IPS DF 4.7 (cell line): ENCODE results near the gene SCN2A.
A peak's percentile ranks its signal among the peaks of the same experiment; 100 is the strongest.
"Not testable (repeated sequence)": the region's sequence is repeated elsewhere in the genome, so short reads cannot be mapped to it uniquely, and the experiment has no call there.

Experiments
- DNase-seq: peaks from one replicate; pipeline ENCODE4 v3.0.0-alpha.2; 2013; ENCODE audit warnings: low spot score; ENCODE audit errors: extremely low read depth

Gene SCN2A

GRCh38 chr2:165312999-165313398 is 73.8 kb downstream of the SCN2A start:
- no peak for DNase-seq

- no peak for DNase-seq
Measured at GRCh38 chr2:165313509-165313908, 74.3 kb downstream of the SCN2A start.

DNA sequence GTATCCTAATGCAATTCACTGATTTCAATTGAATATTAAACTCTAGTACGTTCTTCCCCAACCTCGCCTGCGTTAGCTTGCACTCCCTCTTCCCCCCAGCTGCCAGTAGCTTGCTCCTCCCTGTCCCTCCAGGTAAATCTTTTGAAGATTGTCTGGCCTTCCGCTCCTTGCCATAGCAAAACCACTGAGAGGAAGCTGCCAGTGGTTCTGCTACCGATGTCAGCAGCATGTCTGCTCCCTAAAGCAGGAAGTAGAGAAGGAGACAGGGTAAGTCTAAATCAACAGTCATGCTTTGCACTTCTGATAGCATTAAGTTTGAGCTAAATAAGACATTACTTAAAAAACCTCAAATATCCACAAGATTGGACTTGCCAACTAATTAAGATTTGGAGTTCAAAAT is 89.1 kb downstream of the SCN2A start:
- no peak for DNase-seq

DNA sequence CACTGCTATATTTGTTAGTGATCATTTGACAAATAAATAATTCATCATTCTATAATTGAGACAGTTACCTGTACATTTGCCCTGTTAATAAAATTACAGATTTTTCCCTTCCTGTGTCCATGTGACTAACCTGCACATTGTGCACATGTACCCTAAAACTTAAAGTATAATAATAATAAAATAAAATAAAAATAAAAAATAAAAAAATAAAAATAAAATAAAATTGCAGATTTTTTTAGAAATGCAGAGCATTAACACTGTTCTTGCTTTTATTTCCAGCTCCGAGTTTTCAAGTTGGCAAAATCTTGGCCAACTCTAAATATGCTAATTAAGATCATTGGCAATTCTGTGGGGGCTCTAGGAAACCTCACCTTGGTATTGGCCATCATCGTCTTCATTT is 105.1 kb downstream of the SCN2A start:
- not testable (repeated sequence) for DNase-seq

DNA sequence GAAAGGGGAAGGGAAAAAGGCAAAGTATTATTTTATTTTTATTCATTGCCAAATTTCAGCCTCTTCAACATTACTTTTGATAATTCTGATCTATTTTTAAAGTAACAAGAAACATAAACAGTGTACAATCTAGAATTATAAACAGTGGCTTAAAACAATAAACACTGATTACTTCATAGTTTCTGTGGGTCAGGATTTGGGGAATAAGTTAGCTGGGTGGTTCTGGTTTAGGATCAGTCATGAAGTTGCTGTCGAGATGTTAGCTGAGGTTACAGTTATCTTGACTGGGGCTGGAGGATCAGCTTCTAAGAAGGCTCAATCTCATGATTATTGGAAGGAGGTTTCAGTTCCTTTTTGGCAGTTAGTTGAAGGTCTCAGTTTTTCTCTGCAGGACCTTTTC is 109.2 kb downstream of the SCN2A start:
- DNase-seq = no peak

GRCh38 chr2:165349181-165349580 is 110.0 kb downstream of the SCN2A start:
- DNase-seq = no peak

DNA sequence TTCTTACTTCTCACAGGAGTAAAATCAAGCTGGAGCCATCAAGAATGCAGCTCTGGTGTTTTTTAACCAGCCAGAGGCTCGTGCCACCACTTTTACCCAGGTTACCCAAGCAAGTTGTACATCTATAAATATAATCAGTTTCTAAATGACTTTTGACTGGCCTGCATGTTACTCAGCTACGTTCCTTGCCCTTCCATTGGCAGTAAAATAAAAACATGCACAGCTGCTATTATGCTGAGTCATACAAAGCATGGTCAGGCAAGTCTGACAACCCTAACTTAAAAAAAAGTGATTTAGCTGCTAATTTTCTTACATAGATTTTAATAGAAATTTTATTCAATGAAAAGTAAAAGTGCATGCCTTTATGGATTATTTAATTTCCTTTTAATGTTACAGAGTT is 118.5 kb downstream of the SCN2A start:
- no peak for DNase-seq

DNA sequence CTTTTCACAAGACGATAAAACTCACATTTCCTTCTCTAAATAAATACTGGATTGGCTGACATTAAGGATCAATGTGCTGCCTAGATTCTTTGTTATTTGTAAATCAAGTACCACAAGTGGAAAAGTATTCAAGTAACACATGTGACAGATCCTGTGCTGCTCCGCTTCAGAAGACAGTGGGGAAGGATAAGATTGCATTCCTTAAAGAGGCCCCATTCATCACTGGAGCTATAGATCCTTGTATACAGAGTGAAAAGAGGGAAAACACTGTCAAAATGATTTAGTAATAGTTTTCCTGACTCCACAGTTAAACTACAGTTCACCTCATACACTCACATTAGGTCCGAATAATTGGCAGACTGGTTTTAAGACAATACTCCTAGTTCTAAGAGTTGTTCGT is 122.3 kb downstream of the SCN2A start:
- no peak for DNase-seq

GRCh38 chr2:165369131-165369897 is 130.1 kb downstream of the SCN2A start:
- no peak for DNase-seq

- DNase-seq = no peak
Measured at GRCh38 chr2:165369898-165370296, 130.7 kb downstream of the SCN2A start.

GRCh38 chr2:165371356-165371755 is 132.1 kb downstream of the SCN2A start:
- DNase-seq = no peak

- no peak for DNase-seq
Measured at GRCh38 chr2:165373278-165374010, 134.2 kb downstream of the SCN2A start.

DNA sequence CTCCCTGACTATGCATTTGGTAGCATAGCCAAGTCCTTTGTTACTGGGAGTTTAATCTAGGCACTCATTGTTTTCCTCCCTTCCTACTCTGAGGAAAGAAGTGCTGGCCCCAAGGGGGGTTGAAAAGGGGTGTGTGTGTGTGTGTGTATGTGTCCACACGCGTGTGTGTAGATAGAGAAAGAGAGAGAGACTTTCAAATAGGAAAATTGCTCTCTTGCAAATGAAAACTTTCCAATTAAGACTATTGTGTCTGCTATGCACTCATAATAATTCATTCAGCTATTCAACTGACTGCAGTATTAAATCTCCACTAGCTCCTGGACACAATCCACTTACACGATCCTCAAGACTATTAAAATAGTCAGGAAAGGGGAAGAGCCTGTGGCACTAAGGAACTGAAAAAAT is 137.4 kb downstream of the SCN2A start:
- DNase-seq = no peak

- no peak for DNase-seq
Measured at GRCh38 chr2:165382362-165382761, 143.1 kb downstream of the SCN2A start.

- no peak for DNase-seq
Measured at GRCh38 chr2:165390875-165391274, 151.7 kb downstream of the SCN2A start.

GRCh38 chr2:165391791-165392190 is 152.6 kb downstream of the SCN2A start:
- no peak for DNase-seq

DNA sequence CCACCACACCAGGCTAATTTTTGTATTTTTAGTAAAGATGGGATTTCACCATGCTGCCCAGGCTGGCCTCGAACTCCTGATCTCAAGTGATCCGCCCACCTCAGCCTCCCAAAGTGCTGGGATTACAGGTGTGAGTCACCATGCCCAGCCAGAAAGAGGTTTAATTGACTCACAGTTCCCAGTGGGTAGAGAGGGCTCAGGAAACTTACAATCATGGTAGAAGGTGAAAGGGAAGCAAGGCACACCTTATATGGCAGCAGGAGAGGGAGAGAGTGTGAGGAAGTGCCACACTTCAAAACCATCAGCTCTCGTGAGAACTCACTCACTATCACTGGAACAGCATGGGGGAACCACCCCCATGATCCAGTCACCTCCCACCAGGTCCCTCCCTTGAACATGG is 159.4 kb downstream of the SCN2A start:
- not testable (repeated sequence) for DNase-seq

- DNase-seq = no peak
Measured at GRCh38 chr2:165401285-165401852, 162.2 kb downstream of the SCN2A start.

- DNase-seq = no peak
Measured at GRCh38 chr2:165402162-165402561, 162.9 kb downstream of the SCN2A start.

DNA sequence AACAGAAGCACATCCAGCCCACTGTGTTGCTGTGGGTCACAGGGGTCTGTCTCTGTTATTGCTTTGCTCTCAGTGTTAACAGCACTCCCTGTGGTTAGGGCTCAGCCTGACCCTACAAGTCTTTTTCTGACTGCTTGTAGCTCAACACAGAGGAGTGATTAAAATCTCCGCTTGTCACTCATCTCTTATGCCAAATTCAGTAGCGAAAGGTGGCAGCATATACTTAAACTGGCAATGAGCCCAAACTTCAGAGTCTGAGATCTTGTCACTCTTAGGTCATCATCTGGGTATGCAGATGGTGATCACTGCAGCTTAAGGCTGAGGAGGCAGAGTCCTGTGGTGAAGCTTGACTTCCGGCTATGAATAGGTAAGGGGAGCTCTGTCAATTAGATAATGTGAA is 167.0 kb downstream of the SCN2A start:
- DNase-seq = peak; percentile 66

GRCh38 chr2:165407466-165407865 is 168.3 kb downstream of the SCN2A start:
- no peak for DNase-seq

DNA sequence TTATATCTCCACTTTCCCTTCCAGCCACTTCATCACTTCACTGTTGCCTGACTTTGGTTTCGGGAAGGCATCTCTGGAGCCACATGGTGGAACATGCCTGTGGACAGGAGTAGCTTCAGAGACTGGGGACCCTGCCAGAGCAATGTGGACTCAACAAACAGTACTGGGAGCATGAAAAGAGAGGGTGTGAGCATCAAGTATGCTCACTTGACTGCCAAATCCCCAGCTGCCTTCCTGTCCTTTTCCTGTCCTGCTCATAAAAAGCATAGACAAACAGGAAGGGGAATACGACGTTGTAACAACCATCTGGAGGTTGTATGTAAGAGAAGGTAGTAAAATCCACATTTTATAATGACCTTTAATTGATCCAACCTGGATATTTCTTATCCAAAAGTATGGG is 169.0 kb downstream of the SCN2A start:
- DNase-seq = no peak

DNA sequence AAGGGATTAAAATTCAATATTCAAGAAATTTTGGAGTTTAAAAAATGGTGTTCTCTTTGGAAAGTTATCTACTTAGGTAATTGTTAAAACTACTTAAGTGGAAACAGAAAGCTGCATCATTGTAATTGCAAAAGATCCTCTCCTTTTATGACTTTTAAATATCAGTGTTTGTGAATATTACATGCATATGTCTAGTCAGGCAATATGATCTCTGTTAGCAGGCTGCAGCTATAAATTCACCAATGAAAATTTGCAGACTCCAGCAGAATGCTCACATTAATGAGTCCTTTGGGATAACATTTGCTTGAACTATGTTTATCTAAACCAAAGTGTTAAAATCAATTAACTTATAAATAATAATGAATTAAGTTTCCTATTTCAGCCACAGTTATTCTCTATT is 171.1 kb downstream of the SCN2A start:
- DNase-seq = no peak
